CD4-positive, alpha-beta T cell treated with Interleukin-15 for 4 hours (primary cell): Measurements from ENCODE around the gene LEF1.
A peak's percentile ranks its signal among the peaks of the same experiment; 100 is the strongest.

Experiments
- DNase-seq: peaks from one replicate; pipeline ENCODE4 v3.0.0-alpha.2; 2020; ENCODE audit warnings: low spot score

The LEF1 gene

GRCh38 chr4:108110450-108110849, 58.3 kb downstream of the LEF1 start:
- no peak for DNase-seq

GRCh38 chr4:108109997-108110416, 58.7 kb downstream of the LEF1 start:
- no peak for DNase-seq

GRCh38 chr4:108109111-108109510, 59.6 kb downstream of the LEF1 start:
- DNase-seq, result no peak

DNA sequence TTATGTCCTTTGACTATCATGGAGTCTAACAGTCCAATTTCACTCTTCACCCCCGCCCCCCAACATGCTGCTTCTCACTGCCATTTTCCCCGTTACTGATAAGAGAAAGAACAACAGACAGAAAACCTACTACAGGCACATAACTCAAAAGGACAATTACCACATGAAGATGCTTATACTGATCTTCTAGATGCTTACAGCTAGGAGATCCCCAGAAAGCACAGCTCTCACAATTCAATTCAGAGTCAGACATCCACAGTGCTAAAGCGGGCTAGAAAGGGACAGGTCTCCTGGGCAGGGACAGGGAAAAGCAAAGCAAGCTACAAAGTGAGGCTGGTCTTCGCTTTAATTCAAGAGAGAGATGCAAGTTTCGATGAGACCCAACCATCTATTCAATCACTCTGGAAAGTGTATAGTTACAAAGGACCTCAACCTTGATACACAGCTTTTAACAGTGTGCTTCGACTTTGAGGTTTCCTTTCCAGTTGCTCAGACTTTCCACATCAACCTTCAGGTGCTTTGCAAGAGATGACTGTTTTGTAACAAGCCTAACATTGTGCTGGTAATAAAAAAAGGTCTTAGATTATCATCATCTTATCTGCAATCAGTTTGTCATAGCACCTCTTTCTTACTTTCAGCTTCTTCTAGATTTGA, 60.9 kb downstream of the LEF1 start:
- DNase-seq, result peak; percentile 77

- peak; percentile 79 for DNase-seq
Observed at GRCh38 chr4:108107101-108107500, 61.6 kb downstream of the LEF1 start.

DNA sequence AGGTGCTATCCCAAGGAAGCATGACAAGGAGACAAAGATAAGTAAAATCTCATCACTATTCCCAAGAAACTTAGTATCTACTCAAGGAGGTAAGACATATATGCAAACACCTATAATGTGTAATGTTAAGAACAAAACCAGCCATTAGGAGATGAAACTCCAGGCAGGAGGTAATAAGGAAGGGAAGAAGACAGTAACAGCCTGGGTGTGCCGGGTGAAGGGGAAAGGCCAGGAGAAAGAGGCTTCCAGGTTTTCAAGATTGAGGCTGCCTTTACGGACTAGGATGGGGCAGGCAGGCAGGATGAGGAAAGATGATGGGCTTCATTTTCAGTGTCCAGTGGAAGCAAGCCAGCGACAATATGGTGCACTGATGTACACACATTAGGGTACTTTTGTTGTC, 62.5 kb downstream of the LEF1 start:
- DNase-seq, result no peak

DNA sequence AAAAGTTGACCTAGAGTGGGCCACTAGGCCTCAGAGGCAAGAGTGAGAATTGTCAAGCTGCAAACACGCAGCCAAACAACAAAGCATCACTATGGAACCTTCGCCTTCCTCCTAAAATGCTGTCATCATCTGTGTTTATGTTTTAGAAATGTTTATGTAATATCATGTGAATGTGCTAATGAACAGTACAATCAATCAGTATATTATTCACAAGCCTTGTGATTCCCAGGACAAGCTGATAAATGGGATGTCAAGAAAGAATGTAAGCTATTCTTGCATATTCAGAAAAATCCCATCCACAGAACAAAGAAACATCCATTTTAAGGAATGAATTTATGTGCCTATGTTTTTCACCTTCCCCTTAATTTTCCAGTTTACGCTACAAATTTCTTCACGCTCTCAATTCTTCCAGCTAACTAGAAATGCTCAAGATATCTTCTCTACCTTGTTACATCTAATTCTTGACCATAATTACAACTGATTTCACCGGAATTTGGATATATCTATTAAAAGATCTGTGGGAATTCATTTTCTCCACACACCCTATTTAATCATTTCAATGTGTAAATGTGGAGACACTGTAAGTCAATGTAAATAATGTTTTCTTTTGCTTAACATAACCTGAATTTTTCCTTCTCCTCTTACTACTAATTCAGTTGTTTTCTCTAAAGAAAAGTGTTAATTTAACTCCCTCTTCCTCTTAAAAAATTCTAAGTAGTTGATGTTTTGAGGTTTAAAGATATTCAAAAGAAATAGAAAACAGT, 65.5 kb downstream of the LEF1 start:
- DNase-seq, result no peak

GRCh38 chr4:108100827-108101226, 67.9 kb downstream of the LEF1 start:
- DNase-seq, result no peak

- no peak for DNase-seq
Observed at GRCh38 chr4:108099838-108100237, 68.9 kb downstream of the LEF1 start.

DNA sequence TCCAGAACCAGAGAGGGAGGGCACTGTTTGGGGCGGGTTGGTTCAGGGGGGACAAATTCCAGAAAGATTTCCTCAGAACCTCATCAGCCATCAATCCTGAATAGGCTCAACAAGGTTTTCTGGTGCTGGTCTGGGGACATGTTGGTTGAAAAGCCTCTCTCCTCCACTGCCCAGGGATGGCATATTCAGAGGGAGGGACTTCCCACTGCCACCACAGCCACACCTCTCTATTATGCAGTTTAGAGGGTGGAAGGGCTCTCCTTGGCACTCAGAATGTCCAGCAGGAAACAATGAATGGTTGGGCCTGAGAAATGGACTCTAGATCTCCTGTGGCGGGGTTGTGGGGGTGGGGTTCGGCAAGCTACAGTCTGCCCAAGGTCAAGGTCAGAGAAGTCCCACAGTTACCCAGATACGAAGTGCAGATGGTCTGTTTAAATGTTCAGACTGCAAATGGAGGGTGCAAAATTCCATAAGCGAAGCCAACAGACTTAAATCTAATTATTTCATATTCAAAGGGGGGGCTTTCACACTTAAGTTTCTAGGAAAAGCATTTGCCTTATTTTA, 70.7 kb downstream of the LEF1 start:
- DNase-seq, result no peak

DNA sequence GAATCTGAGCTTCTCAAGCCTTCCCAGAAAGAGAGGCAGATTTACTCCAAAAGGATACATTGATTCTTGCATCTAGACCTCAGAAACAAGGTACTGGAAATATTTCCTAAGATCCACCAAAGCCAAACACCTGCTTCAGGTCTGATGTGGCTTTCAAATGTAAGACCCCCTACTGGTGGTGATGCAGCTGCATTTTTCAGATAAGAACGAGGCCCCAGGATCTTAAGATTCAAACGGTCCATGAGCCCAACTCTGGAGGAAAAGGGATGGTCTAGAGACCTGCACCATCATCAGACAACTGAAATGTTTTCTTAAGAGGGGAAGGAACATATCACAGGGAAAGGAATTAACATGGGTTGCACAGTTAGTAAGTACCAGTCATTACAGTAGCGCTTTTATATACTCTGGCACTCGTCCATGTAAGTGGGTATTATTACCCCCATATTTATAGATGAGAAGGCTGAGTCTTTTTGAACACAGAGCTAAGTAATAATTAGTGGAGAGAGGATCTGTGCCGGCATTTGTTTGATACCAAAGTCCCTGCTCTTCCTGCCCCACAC, 73.7 kb downstream of the LEF1 start:
- DNase-seq, result no peak

GRCh38 chr4:108094131-108094530, 74.6 kb downstream of the LEF1 start:
- no peak for DNase-seq

GRCh38 chr4:108092288-108092687, 76.4 kb downstream of the LEF1 start:
- DNase-seq, result no peak

GRCh38 chr4:108087293-108087967, 81.3 kb downstream of the LEF1 start:
- no peak for DNase-seq

- no peak for DNase-seq
Observed at GRCh38 chr4:108081256-108081655, 87.5 kb downstream of the LEF1 start.

DNA sequence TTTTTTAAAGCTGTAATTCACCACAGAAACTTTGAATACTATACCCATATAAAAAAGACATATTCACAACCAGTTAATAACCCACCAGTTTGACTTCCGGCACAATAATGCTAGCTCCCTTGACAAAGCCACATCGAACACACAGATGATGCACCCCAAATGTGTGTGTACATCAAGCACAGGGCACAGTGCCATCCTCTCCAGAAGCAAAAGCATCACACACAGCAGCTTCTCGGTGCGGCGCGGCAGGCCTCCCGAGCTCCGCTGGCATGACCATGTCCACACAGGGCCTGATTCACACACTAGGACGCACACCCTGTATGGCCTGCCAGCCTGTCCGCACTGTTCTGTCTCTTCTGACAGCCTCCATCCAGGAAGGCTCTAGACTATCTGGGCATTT, 88.0 kb downstream of the LEF1 start:
- peak; percentile 55 for DNase-seq

- no peak for DNase-seq
Observed at GRCh38 chr4:108078024-108078733, 90.6 kb downstream of the LEF1 start.

GRCh38 chr4:108072300-108072699, 96.4 kb downstream of the LEF1 start:
- peak; percentile 85 for DNase-seq

DNA sequence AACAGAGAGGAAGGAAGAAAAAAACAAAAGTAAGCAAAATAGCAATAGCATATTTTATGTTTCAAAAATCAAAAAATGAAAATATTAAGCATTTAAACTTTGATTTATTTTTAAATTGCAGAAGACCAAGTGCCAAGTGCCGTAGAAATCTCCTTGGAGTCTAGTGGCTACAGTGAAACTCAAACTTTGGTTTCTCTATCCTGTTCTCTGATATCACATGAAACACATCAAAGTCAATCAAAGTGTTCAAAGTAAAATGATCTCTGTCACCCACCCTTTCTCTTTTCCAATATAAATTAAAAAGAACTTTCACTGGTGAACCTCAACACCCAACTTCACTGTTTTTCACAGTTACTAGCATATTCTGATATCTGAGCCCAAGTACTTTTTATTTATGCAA, 98.0 kb downstream of the LEF1 start:
- DNase-seq, result no peak

DNA sequence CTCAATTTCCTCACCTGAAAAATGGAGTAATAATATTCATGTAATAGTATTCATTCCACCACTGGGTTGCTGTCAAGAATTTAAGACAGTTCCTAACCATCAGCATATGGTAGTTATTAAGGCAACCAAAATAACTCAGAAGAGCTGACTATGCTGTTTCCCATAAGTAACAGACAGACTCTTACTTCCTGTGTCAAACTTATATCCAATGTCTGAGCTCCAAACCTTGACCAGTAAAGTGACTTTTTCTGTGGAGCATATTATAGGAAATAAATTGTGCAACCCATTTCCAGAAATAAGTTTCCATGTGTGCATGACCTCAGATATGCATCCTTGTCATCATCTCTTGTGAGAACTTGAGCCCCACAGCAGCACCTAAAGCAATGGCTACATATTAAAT, 100.3 kb downstream of the LEF1 start:
- DNase-seq, result no peak

DNA sequence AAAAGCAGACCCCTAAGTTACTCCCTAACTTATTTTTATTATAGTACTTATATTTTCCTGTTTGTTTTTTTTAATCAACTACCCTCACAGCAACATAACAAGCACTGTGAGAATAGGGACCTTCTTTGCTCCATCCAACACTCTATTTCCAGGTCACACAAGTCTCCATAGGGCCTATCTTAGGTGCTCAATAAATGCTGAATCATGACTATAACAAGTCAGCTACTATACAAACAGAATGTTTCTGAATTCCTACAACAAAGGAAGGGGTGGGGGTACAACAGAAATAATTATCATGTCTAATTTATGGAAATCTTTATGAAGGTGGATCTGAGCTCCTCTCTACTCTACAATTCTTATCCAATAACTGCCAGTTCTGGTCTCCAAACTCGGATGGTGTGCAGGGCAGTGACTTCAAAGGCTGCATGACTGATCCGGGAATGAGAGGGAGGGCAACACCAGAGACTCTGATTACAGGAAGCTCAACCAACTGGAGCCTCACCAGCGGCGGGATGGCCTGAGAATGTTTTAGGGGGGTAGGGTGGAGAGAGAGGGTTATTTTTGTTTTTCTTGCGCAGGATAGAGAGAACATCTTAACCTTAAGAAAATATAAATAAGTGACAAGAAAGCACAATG, 107.9 kb downstream of the LEF1 start:
- no peak for DNase-seq
